Neural progenitor cell (in vitro differentiated cells): ENCODE measurements around the gene ZNF831.

Source experiments
- CTCF ChIP-seq: fragments of 200-600 bp; sonication (generic); IDR thresholded peaks from 2 replicates; pipeline ENCODE4 v1.5.1; 2017; ENCODE audit warnings: antibody characterized with exemption, mild to moderate bottlenecking
- EZH2 ChIP-seq: fragments of 200-600 bp; sonication (generic); IDR thresholded peaks from 2 replicates; pipeline ENCODE4 v1.6.1; 2017; ENCODE audit warnings: antibody characterized with exemption, mild to moderate bottlenecking, moderate library complexity
- EZH2phosphoT487 ChIP-seq: fragments of 200-600 bp; sonication (generic); IDR thresholded peaks from 2 replicates; pipeline ENCODE4 v1.6.1; 2017; ENCODE audit warnings: antibody characterized with exemption

GRCh38 chr20:59153355-59153681 lies 10.3 kb upstream of the ZNF831 start:
- TF ChIP-seq CTCF = no peak
- no peak for TF ChIP-seq EZH2
- TF ChIP-seq EZH2phosphoT487 = no peak
